A673 (cell line): ENCODE measurements around the gene PSMB11. TPM values are rescaled to one million over a fixed set of nuclear protein-coding genes. Genes with fewer than 3 reads are reported as not detected.

Source experiments
- BruUV-seq: library from RNA; stranded (reverse); fragments of 400-500 nt; replicated peaks from 2 replicates; lab custom pipeline; 2021; lab: Mats Ljungman, UMichigan
- CTCF ChIA-PET: fragments of 300-600 bp; sonication (Branson Sonifier 250); formaldehyde crosslinking; loops from one replicate; lab custom pipeline; 2022; ENCODE audit warnings: antibody characterized with exemption; lab: Charles Lee
- POLR2A ChIA-PET: fragments of 300-600 bp; sonication (Branson Sonifier 250); formaldehyde crosslinking; loops from one replicate; lab custom pipeline; 2022; ENCODE audit warnings: antibody characterized with exemption; ENCODE audit not compliant: low non-redundant PET; lab: Charles Lee
- DNase-seq: peaks from one replicate; pipeline ENCODE4 v3.0.0-alpha.2; 2015; ENCODE audit warnings: low spot score
- H3K27ac ChIP-seq: fragments of 200-600 bp; sonication (generic); 2 replicates; pipeline ENCODE4 v1.5.1; 2016; ENCODE audit warnings: mixed run types, low read depth, mild to moderate bottlenecking, mixed read lengths, antibody characterized with exemption, low read length; ENCODE audit not compliant: poor library complexity, severe bottlenecking
- H3K27me3 ChIP-seq: fragments of 200-600 bp; sonication (generic); replicated peaks from 2 replicates; pipeline ENCODE4 v1.6.1; 2017; ENCODE audit warnings: mixed run types, low read depth, mild to moderate bottlenecking, mixed read lengths, antibody characterized with exemption, low read length; ENCODE audit not compliant: insufficient read depth, poor library complexity
- H3K36me3 ChIP-seq: fragments of 200-600 bp; sonication (generic); 2 replicates; pipeline ENCODE4 v1.6.1; 2016; ENCODE audit warnings: mixed run types, mild to moderate bottlenecking, mixed read lengths, antibody characterized with exemption, low read length; ENCODE audit not compliant: insufficient read depth, poor library complexity, severe bottlenecking
- H3K4me1 ChIP-seq: fragments of 200-600 bp; sonication (generic); 2 replicates; pipeline ENCODE4 v1.6.1; 2017; ENCODE audit warnings: mixed run types, mild to moderate bottlenecking, mixed read lengths, antibody characterized with exemption, low read length; ENCODE audit not compliant: insufficient read depth, poor library complexity, severe bottlenecking
- H3K4me3 ChIP-seq: fragments of 200-600 bp; sonication (generic); 2 replicates; pipeline ENCODE4 v1.5.1; 2016; ENCODE audit warnings: low read depth, mixed run types, mild to moderate bottlenecking, mixed read lengths, low read length; ENCODE audit not compliant: poor library complexity, severe bottlenecking
- H3K9me3 ChIP-seq: fragments of 200-600 bp; sonication (generic); 2 replicates; pipeline ENCODE4 v1.6.1; 2016; ENCODE audit warnings: mixed run types, low read depth, mild to moderate bottlenecking, mixed read lengths, antibody characterized with exemption, low read length; ENCODE audit not compliant: poor library complexity, severe bottlenecking
- CTCF ChIP-seq: fragments of 300-800, 200-600 bp; sonication (generic); conservative IDR thresholded peaks from 2 replicates; pipeline ENCODE4 v1.5.1; 2017; ENCODE audit warnings: low read depth, mild to moderate bottlenecking, antibody characterized with exemption, low read length, moderate library complexity, mixed read lengths
- EZH2 ChIP-seq: fragments of 200-600 bp; sonication (generic); IDR thresholded peaks from 2 replicates; pipeline ENCODE4 v1.6.1; 2017; ENCODE audit warnings: borderline replicate concordance, low read depth, mild to moderate bottlenecking, mixed read lengths, antibody characterized with exemption, low read length; ENCODE audit not compliant: poor library complexity, severe bottlenecking
- intact Hi-C: fragments of 100-400 bp; cut with micrococcal nuclease; formaldehyde crosslinking; loops from one replicate; pipeline ENCODE4 v1.10.0; 2022; ENCODE audit not compliant: unreplicated experiment
- total RNA-seq: library from RNA; stranded (reverse); gene quantifications from 2 replicates; pipeline ENCODE4 v1.2.3, GENCODE V29; 2021

The PSMB11 gene
- total RNA-seq, 1 experiment from 2014 or later, result not detected

GRCh38 chr14:23034498-23035302, 7.3 kb upstream of the PSMB11 start, which contains the start of gene PSMB5:
Gene PSMB5 (minus strand): TSS chr14:23034900. CDS start chr14:23034881, 19 bp downstream.
- CTCF ChIA-PET, result no interaction called here
- TF ChIP-seq EZH2 (no peak), CTCF (no peak)
- peak within 1 kb of the TSS; percentile 87 for H3K4me3 ChIP-seq
- BruUV-seq, result no TSS peak
- peak within 1 kb of the TSS; percentile 98 for H3K27ac ChIP-seq
- peaks cover 20% of the 10 kb centered on the region for H3K4me1 ChIP-seq
- H3K27me3 ChIP-seq, result no peaks in the 10 kb centered on the region
- DNase-seq, result peak; percentile 97
- intact Hi-C loops, result loop anchor here (1.0 kb wide), 1 partner anchor 27 kb away; no protein-coding TSS in a partner anchor
- no peaks in the 10 kb centered on the region for H3K9me3 ChIP-seq
- POLR2A ChIA-PET, result no interaction called here
- peaks cover 35% of the 10 kb centered on the region for H3K36me3 ChIP-seq

- peaks cover 31% of the 10 kb centered on the region for H3K36me3 ChIP-seq
- H3K9me3 ChIP-seq, result no peaks in the 10 kb centered on the region
- peaks cover 20% of the 10 kb centered on the region for H3K4me1 ChIP-seq
- POLR2A ChIA-PET, result no interaction called here
- TSS peak; percentile 92 for BruUV-seq
- DNase-seq, result no peak
- H3K27ac ChIP-seq, result peak overlapping the region; percentile 98
- H3K4me3 ChIP-seq, result peak overlapping the region; percentile 87
- no peaks in the 10 kb centered on the region for H3K27me3 ChIP-seq
- intact Hi-C loops, result no loop called here
- no peak for TF ChIP-seq CTCF
- no peak for TF ChIP-seq EZH2
- CTCF ChIA-PET, result interaction anchor here (0.6 kb wide), 1 partner anchor 41 kb away, joined by 3 read pairs; no protein-coding TSS in a partner anchor
These were observed 6.5 kb upstream of the PSMB11 start for GRCh38 chr14:23035303-23036144.

- Histone ChIP-seq H3K4me1 (peaks cover 9% of the 10 kb centered on the region), H3K36me3 (no peaks in the 10 kb centered on the region), H3K9me3 (no peaks in the 10 kb centered on the region), H3K4me3 (no peak overlapping the region), H3K27ac (no peak overlapping the region), H3K27me3 (no peaks in the 10 kb centered on the region)
- POLR2A ChIA-PET, result no interaction called here
- BruUV-seq, result no TSS peak
- TF ChIP-seq CTCF (no peak), EZH2 (no peak)
- DNase-seq, result no peak
- CTCF ChIA-PET, result interaction anchor here (0.7 kb wide), 1 partner anchor 110 kb away, joined by 4 read pairs; no protein-coding TSS in a partner anchor
- intact Hi-C loops, result no loop called here
These were observed 1.9 kb upstream of the PSMB11 start for GRCh38 chr14:23040100-23040499.
